Stimulated activated CD8-positive, alpha-beta memory T cell treated with anti-CD3 and anti-CD28 coated beads, Interleukin-7, amount 100 ng/mL, for 4 hours (primary cell): ENCODE data around the gene PPP1R3F.

Experiments used
- DNase-seq, 2 donors: peaks; one replicate each; pipeline ENCODE4 v3.0.0-alpha.2; 2020; ENCODE audit warnings: low read depth in 2 of 2

Gene PPP1R3F, protein sequence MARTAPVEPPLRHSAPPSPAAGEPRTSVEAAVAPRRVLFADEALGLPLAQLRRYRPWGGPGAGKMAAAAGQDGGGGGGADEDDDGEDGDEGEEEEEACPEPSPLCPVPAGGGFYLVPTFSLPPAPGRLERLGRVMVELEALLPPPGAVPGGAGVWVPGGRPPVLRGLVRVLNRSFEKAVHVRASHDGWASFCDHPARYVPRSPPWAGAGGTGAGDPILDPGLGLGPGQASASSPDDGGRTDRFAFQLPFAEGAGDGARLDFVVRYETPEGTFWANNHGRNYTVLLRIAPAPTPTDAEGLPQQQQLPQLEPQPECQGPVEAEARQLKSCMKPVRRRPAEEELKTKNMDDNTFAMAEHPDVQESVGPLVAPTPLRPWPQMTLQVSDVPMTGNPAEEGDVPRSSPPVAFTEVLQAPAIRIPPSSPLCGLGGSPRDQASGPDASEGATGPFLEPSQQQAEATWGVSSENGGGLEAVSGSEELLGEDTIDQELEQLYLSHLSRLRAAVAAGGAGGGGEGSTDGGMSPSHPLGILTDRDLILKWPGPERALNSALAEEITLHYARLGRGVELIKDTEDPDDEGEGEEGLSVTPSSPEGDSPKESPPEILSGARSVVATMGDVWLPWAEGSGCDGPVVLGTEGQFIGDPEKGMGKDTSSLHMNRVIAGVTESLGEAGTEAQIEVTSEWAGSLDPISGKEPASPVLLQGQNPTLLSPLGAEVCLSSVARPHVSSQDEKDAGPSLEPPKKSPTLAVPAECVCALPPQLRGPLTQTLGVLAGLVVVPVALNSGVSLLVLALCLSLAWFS

DNA sequence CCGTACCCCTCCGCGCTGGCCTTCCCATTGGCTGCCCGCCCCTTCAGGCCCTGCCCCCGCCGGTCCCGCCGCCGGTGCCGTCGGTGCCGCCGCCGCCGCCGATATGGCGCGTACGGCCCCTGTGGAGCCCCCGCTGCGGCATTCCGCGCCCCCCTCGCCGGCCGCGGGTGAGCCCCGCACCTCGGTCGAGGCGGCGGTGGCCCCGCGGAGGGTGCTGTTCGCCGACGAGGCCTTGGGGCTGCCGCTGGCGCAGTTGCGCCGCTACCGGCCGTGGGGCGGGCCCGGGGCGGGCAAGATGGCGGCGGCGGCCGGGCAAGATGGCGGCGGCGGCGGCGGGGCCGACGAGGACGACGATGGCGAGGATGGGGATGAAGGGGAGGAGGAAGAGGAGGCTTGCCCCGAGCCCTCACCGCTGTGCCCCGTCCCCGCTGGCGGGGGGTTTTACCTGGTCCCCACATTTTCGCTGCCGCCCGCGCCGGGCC lies at the start of gene PPP1R3F:
TSS of gene PPP1R3F (plus strand) at position 27 of the 482 bp plus-strand sequence. CDS start at position 104, 77 bp downstream.
- DNase-seq = no peak

DNA sequence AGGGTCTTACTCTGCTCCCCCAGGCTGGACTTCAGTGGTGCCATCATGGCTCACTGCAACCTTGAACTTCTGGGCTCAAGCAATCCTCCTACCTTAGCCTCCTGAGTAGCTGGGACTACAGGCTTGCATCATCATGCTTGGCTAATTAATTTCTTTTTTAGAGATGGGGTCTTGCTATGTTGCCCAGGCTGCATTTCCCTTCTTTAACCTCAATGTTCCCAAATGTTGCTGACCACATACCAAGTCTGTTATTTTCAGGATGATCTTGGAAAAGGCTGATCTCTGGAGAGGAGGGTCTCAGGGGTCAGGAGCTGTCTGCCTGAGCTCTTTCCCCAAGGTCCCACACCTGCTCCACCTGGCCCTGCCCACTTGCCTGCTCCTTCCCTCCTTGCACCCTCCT lies 49.5 kb upstream of the PPP1R3F start:
- no peak for DNase-seq

DNA sequence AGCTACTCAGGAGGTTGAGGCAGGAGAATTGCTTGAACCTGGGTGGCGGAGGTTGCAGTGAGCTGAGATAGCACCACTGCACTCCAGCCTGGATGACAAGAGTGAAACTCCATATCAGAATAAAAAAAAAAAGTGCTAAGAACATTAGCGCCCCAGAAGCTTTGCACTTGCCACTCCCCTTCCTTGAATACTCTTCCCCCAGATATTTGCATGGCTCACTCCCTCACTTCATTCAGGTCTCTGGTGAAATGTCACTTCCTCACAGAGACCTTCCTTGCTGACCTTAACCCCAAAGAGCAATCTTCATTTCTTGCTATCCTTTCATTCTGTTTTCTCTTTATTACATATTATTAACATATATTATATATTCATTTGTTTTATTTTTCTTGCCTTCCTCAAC lies 47.7 kb upstream of the PPP1R3F start:
- no peak for DNase-seq

DNA sequence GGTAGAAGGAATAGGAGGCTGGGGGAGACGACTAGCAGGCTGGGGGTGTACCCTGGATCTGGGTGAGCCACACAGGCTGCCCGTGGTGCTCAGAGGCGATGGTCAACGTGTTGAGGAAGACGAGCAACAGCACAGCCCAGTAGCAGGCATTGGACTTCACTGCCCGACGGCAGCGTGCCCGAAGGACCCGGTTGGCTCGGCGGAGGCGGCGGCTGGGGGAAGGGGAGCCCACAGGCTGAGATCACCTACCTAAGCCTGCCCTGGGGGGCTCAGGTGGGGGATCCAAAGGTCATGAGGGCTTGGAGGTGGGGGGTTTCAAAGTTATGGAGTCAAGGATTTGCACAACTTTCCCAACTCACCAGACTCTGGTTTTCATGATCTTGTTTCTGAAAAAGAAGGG lies 43.7 kb upstream of the PPP1R3F start:
- no peak for DNase-seq

DNA sequence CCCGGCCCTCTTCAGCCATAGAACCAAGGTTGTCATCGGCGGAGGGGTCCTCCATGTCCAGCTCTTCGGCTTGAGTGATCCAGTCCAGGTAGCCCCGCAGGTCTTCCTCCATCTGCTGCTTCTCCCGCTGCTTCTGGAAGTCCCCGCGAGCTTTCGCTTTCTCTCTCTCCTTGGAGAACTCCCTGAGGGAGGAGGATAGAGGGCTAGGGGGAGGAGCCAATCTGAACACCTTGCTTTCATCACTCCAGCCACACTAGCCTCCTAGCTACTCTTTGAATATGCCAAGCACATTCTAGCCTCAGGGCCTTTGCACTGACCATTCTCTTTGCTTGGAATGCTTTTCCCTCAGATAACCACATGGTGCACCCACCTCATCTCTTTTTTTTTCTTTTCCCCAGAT lies 42.6 kb upstream of the PPP1R3F start:
- no peak for DNase-seq

DNA sequence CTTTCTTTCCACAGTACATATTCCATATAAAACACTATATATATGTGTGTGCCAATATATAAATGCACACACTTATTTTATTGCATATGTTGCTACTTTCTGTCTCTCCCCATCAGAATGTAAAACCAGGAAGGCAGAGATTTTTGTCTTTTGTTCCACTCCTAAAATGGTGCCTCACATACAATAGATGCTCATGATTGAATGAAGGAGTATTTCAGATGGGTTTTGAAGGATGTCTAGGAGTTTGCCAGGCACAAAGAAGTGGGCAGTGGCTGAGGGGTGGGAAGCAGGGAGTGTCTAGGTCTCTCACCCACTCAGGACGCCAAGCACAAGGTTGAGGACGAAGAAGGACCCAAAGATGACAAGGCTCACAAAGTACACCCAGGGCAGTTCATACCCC lies 41.9 kb upstream of the PPP1R3F start:
- DNase-seq = no peak

DNA sequence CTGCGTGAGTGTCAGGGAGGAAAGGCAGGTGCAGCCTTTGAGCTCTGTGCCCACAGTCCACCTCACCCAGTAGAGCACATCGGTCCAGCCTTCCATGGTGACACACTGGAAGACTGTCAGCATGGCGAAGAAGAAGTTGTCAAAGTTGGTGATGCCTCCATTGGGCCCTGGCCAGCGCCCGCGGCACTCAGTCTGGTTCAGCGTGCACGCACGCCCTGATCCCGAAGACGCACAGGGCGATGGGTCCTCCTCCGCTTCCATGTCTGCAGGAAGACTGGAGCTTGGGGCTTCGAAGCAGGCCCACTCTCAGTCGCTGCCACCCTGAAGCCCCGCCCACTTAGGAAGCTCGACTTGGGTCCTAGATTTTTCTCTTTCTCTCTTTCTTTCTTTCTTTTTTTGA lies 41.4 kb upstream of the PPP1R3F start:
- no peak for DNase-seq

DNA sequence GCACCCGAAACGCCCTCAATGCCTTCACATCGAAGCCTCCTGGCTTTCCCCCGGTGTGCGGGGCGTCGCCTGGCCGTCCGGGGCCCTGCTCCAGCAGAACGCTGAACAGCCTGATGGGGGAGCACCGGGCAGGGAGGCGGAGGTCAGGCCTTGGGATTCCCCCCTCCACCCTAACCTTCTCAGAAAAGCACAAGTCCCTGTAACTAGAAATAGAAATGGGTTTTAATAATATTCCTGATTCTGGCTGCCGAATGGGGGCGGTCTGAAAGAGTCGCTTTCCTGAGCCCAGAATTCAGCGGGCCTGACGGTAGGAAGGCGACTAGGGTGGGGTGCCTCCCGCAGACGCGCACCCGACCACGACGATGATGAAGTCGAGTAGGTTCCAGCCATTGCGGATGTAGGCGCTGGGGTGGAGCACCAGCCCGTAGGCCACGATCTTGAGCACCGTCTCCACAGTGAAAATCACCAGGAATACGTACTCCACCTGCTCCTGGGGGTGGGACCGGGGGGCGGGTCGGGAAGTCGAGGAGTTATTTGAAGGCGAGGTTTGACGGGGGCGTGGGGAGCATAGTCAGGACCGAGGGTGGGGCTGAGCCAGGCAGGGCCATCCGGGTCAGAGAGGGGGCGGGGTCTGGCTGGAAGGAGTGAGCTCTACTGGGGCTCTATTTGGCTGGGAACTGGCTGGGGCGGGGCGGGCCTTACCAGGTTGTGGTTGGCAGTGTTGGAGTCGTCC lies 38.9 kb upstream of the PPP1R3F start:
- DNase-seq = peak; percentile 12 to 46

DNA sequence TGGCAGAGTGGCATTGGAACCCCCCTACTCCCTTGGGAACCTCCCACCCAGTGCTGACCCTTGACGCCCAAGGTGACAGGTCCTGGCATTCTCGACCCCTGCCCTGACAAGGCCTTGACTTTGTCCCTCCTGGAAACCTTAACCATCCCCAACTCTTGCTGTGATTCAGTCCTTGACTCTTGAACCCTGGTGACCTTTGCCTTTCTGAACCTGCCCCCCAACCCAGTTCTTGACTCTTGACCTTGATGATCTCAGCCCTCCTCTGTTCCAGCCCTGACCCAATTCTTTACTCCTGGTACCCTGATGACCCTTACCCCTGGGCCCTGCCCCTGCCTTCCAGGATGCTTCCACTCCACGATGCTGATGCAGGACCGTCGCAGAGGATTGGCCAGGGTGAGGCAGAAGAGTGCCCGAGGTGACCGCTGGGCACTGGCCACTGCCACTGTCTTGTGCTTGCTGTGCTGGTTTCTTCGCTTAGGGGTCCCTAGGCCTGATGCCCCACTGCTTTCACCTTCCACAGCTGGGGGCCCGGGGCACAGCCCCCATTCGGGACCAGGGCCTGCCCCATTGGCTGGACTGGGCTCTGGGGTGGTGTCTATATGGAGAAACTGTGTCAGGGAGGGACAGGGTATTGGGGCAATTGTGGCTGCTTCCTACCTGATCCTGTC lies 38.1 kb upstream of the PPP1R3F start:
- DNase-seq = no peak

DNA sequence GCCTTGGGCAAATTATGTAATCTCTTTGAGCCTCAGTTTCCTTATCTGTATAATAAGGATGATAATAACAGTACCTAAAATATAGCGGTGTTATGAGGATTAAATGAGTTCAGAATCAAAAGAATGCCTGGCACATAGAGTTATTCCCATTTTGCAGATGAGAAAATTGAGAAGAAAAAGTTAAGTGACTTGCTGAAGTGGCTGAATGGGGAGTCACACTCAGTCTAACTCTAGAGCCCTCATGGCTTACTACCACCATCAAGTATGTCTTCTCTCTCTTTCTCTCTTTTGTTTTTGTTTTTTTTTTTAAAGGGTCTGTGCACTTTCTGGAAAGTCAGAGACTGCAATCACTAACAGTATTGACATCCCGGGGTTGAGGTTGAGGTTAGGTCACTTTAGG lies 37.1 kb upstream of the PPP1R3F start:
- no peak for DNase-seq

DNA sequence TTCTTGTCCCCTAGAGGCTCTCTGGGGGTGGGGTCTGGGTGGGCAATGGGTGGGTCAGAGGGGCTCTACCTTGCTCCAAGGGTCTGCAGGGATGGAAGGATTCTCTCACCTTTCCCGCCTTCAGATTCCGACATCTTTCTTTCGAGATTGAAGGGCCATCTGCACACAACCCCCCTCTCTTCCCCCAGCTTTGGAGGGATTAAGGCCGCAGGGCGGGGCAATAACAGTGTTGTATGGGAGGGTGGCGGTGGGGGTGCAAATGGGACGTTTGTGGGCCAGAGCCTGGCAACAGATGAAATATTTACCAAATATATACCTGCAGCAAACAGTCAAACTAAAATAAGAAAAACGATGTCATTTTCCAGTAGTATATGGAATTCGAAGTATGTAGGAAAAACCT lies 36.4 kb upstream of the PPP1R3F start, which contains the start of gene CACNA1F:
TSS of gene CACNA1F (minus strand) at position 165 of the 400 bp plus-strand sequence. CDS start at position 134, 31 bp downstream.
- DNase-seq = no peak

DNA sequence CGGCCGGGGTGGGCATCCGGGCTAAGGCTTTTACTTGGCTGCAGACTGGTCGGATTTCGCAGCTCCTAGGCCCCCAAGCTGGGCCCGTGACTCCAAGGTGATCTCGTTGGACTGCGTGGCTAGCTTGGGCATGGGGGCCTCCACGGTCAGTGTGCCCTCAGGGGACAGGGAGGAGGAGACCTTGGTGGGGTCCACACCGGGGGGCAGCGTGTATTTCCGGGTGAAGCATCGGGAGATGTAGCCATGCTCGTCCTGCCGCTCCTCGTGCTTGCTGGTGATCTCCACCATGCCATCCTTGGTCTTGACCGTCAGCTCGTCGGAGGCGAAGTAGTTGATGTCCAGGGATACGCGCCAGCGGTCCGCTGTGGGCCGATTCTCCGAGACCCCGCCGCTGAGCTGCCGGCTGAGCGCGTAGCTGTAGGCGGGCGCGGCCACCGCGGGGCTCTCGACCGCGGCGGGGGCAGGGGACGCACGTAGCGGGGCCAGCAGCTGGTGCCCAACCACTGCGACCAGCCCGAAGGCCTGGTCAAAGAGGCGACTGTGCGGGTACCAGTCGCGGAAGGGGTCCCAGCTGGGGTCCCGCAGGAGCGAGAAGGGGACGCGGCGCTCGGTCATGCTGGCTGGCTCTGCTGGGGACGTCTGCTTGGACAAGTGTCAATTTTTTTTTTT lies 35.6 kb upstream of the PPP1R3F start:
- DNase-seq = no peak

DNA sequence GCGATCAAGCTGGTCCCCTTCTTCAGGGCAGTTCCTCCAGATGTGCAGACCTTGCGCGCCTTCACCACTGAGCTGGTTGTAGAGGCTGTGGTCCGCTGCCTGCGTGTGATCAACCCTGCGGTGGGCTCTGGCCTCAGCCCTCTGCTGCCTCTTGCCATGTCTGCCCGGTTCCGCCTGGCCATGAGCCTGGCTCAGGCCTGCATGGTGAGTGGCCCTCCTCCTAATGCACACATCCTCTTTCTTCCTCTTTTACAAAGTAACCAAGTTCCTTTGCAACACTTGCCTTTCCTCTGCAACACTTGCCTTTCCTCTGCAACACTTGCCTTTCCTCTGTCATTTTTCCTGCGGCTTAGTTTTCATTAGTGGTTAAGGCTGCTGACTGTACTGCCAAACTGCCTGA lies 32.5 kb upstream of the PPP1R3F start:
- no peak for DNase-seq

DNA sequence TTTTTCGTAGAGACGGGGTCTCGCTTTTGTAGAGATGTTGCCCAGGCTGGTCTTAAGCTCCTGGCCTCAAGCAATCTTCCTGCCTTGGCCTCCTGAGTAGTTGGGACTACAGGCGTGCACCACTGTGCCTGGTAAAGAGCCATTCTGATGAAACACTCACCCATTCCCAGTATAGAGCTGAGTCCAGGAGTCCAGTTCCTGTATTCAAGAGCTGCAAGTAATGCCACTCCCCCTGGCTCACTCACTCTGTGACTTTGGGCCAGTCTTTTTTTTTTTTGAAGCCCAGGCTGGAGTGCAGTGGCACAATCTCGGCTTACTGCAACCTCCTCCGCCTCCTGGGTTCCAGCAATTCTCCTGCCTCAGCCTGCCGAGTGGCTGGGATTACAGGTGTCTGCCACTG lies 30.9 kb upstream of the PPP1R3F start:
- DNase-seq = no peak

DNA sequence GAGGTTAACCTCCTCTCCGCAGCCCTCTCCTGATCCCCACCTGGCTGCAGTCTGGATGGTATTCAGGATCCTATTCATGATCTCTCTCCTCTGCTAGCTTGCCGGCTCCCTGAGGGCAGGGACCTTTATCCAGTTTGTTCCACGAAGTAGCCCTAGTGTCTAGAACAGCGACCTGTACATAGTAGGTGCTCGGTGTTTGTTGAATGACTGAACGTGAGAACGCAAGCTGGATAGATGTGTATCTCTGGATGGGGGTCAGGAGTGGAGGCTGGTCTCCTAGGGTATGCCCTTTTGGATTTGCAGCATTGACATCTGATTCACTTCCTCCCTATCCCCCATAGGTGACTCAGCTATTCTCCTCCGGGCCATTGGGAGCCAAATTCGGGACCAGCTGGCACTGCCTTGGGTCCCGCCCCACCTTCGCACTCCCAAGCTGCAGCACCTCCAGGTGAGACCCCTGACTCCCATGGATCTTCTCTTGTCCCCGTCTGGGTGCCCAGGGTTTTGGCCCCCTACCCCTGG lies 27.0 kb upstream of the PPP1R3F start:
- no peak for DNase-seq

DNA sequence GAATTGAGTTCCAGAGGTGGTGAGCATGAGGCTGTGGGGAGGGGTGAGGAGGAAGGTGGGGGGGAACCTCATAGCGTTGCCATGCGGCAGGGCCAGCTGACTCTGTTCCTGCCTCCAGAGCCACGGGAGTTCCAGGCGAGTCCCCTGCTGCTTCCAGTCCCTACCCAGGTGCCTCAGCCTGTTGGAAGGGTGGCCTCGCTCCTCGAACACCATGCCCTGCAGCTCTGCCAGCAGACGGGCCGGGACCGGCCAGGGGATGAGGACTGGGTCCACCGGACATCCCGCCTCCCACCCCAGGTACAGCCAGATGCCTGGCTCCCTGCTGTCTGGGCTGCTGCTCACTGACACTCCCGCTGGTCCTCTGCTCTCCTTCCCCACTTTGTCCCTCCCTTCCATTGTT lies 26.4 kb upstream of the PPP1R3F start:
- no peak for DNase-seq

DNA sequence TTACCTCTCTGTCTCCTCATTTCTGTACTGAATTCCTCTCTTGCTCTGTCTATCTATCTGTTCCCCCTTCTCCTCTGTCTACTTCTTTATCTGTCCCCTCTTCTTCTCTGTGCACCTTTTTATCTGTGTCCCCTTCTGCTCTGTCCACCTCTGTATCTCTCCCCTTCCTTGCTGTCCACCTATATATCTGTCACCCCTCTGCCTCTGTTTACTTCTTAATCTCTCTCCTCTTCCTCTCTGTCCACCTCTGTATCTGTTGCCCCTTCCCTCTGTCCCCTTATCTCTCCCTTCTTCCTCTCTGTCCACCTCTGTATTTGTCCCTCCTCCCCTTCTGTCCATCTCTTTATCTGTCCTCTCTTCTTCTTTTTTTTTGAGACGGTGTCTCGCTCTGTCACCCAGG lies 25.4 kb upstream of the PPP1R3F start:
- no peak for DNase-seq

DNA sequence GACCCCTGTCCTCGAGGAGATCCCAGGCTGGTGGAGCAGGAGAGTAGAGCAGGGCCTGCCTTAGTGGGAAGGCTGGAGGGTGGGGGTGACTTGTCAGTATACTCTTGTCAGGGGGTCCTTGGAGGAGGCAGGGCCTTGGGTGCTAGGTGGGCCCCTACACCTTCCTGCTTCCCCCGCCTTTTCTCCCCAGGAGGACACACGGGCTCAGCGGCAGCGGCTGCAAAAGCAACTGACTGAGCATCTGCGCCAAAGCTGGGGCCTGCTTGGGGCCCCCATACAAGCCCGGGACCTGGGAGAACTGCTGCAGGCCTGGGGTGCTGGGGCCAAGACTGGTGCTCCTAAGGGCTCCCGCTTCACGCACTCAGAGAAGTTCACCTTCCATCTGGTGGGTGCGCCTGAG lies 23.1 kb upstream of the PPP1R3F start:
- no peak for DNase-seq

DNA sequence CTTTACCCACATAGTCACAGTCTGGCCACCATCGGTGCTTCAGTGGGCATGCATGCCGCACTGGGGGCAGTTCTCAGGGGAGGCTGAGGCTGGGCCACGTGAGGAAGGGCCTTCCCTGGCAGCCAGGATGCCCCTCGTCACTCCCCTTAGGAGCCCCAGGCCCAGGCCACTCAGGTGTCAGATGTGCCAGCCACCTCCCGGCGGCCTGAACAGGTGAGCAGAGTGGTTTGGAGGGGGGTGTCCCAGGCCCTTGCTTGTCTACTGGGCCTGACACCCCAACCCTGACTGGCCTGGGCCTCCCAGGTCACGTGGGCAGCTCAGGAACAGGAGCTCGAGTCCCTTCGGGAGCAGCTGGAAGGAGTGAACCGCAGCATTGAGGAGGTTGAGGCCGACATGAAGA lies 22.2 kb upstream of the PPP1R3F start:
- DNase-seq = no peak

DNA sequence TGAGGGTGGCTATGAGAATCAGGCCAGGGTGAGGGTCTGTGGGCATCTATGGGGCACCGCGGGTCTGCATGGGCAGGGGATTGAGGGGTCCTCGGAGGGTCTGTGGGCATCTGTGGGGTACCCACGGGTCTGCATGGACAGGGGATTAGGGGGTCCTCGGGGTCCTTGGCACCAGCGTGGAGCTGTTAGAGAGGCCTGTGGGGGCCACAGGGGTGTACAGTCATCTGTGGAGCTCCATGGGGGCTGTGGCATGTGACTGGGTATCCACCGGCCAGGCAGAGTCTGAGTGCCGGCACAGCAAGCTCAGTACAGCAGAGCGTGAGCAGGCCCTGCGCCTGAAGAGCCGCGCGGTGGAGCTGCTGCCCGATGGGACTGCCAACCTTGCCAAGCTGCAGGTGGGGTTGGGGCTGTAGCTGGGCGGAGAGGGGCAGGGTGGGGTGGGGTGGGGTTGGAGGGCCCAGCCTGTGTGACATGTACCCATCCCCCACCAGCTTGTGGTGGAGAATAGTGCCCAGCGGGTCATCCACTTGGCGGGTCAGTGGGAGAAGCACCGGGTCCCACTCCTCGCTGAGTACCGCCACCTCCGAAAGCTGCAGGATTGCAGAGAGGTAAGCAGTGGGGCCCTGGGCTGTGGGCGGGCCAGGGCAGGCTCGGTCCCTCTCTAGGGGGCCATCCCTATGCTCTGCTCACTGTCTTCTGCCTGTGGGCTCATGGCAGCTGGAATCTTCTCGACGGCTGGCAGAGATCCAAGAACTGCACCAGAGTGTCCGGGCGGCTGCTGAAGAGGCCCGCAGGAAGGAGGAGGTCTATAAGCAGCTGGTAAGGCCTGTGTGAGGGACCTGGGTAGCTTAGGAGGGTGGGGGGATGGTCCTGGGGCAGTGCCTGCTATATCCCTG lies 21.4 kb upstream of the PPP1R3F start:
- DNase-seq = no peak
